MM.1S (cell line): Measurements from ENCODE around the gene ZDHHC12.

ENCODE experiments used
- CTCF ChIP-seq: fragments of 300-600 bp; sonication (generic); IDR thresholded peaks from 2 replicates; pipeline ENCODE4 v1.5.1; 2016; ENCODE audit warnings: antibody characterized with exemption, low read length, mixed read lengths
- EZH2phosphoT487 ChIP-seq: fragments of 300-600 bp; sonication (generic); IDR thresholded peaks from 2 replicates; pipeline ENCODE4 v1.6.1; 2018; ENCODE audit warnings: antibody characterized with exemption, low read length

GRCh38 chr9:128706671-128707381 is 17.1 kb downstream of the ZDHHC12 start:
- TF ChIP-seq CTCF (no peak), EZH2phosphoT487 (no peak)
